ENCODE measurements around the gene DUS2. TPM values are rescaled to one million over a fixed set of nuclear protein-coding genes. Genes with fewer than 3 reads are reported as not detected.
"Not testable (repeated sequence)": the region's sequence is repeated elsewhere in the genome, so short reads cannot be mapped to it uniquely, and the experiment has no call there.

DUS2 gene
- total RNA-seq, 1 donor from 2014 or later: 22.9 TPM

- H3K27ac Mint-ChIP-seq: no peak overlapping the region
- no peaks in the 10 kb centered on the region for H3K79me2 ChIP-seq (ENCODE audit: low read depth)
- no peak overlapping the region for H3K4me3 ChIP-seq
- H3K36me3 Mint-ChIP-seq: no peaks in the 10 kb centered on the region
- DNase-seq (ENCODE audit: low spot score): no peak
- peaks cover 3% of the 10 kb centered on the region for H3K4me1 Mint-ChIP-seq
- H3K4me2 ChIP-seq: no peak overlapping the region
- H3K9me3 ChIP-seq (ENCODE audit: low read depth): no peaks in the 10 kb centered on the region
- H3K4me3 Mint-ChIP-seq: no peak overlapping the region
- no peaks in the 10 kb centered on the region for H3K36me3 ChIP-seq
- peaks cover 2% of the 10 kb centered on the region for H3K9me3 Mint-ChIP-seq
- no peak overlapping the region for H2AFZ ChIP-seq (replicated peaks)
- H4K20me1 ChIP-seq (ENCODE audit: low read depth): no peaks in the 10 kb centered on the region
- no peaks in the 10 kb centered on the region for H3F3A ChIP-seq (ENCODE audit: low read depth)
- TF ChIP-seq EZH2 (IDR thresholded peaks at IDR 0.05): no peak
- no peak for TF ChIP-seq CTCF (IDR thresholded peaks at IDR 0.05)
- no peak for TF ChIP-seq EZH2phosphoT487 (IDR thresholded peaks at IDR 0.05)
- H3K27me3 Mint-ChIP-seq (ENCODE audit: insufficient read depth, low read depth): peaks cover 10% of the 10 kb centered on the region
- no peaks in the 10 kb centered on the region for H3K4me1 ChIP-seq
- H3K9ac ChIP-seq: no peak overlapping the region
- H3K27ac ChIP-seq: no peak overlapping the region
- peaks cover 12% of the 10 kb centered on the region for H3K27me3 ChIP-seq
Observed at GRCh38 chr16:67996666-67997065, 26.4 kb upstream of the DUS2 start.

- H3K9ac ChIP-seq; H3K4me2 ChIP-seq; H3K9me3 ChIP-seq (ENCODE audit: low read depth); H3K79me2 ChIP-seq (ENCODE audit: low read depth); H3K36me3 ChIP-seq; H3K36me3 Mint-ChIP-seq; H3K27me3 Mint-ChIP-seq (ENCODE audit: insufficient read depth, low read depth); H3K4me3 ChIP-seq; DNase-seq (ENCODE audit: low spot score); H3K4me3 Mint-ChIP-seq; H3K9me3 Mint-ChIP-seq; H4K20me1 ChIP-seq (ENCODE audit: low read depth); H3K27ac ChIP-seq; H3K27ac Mint-ChIP-seq; H3K4me1 Mint-ChIP-seq; H3K4me1 ChIP-seq; H3F3A ChIP-seq (ENCODE audit: low read depth); H3K27me3 ChIP-seq: not testable (repeated sequence)
- H2AFZ ChIP-seq (replicated peaks): peak overlapping the region; percentile 15
Observed at GRCh38 chr16:67998231-67998778, 24.8 kb upstream of the DUS2 start.

- not testable (repeated sequence) for H4K20me1 ChIP-seq (ENCODE audit: low read depth); H3K79me2 ChIP-seq (ENCODE audit: low read depth); H3K9me3 Mint-ChIP-seq; H3K4me2 ChIP-seq; H3K27me3 Mint-ChIP-seq (ENCODE audit: insufficient read depth, low read depth); H3F3A ChIP-seq (ENCODE audit: low read depth); H3K9ac ChIP-seq; H3K27ac ChIP-seq; H3K9me3 ChIP-seq (ENCODE audit: low read depth); H3K36me3 Mint-ChIP-seq; DNase-seq (ENCODE audit: low spot score); H3K4me3 Mint-ChIP-seq; H3K27me3 ChIP-seq; H3K4me3 ChIP-seq; H3K4me1 ChIP-seq; H3K36me3 ChIP-seq; H3K4me1 Mint-ChIP-seq
- H2AFZ ChIP-seq (replicated peaks): peak within 1 kb of the TSS; percentile 15
- peak within 1 kb of the TSS; percentile 5 for H3K27ac Mint-ChIP-seq
Observed at GRCh38 chr16:67998779-67999688, 24.1 kb upstream of the DUS2 start, which contains the start of gene DPEP2. Gene DPEP2 (minus strand): TSS chr16:67999484. CDS start chr16:67993212, 6,272 bp downstream.

GRCh38 chr16:67999985-68000384 lies 23.1 kb upstream of the DUS2 start:
- Histone ChIP-seq H4K20me1 (ENCODE audit: low read depth) (no peaks in the 10 kb centered on the region), H3K79me2 (ENCODE audit: low read depth) (no peaks in the 10 kb centered on the region), H3K9ac (no peak overlapping the region), H3K27ac (no peak overlapping the region), H3K9me3 (ENCODE audit: low read depth) (no peaks in the 10 kb centered on the region), H2AFZ (replicated peaks) (no peak overlapping the region), H3K4me2 (no peak overlapping the region), H3K4me3 (no peak overlapping the region), H3K36me3 (no peaks in the 10 kb centered on the region), H3K4me1 (no peaks in the 10 kb centered on the region), H3K27me3 (no peaks in the 10 kb centered on the region), H3F3A (ENCODE audit: low read depth) (no peaks in the 10 kb centered on the region)
- Mint-ChIP-seq H3K27me3 (ENCODE audit: insufficient read depth, low read depth) (peaks cover 8% of the 10 kb centered on the region), H3K4me3 (no peak overlapping the region), H3K9me3 (peaks cover 2% of the 10 kb centered on the region), H3K4me1 (peaks cover 3% of the 10 kb centered on the region), H3K27ac (no peak overlapping the region), H3K36me3 (no peaks in the 10 kb centered on the region)
- DNase-seq (ENCODE audit: low spot score): no peak
- TF ChIP-seq EZH2 (IDR thresholded peaks at IDR 0.05) (no peak), EZH2phosphoT487 (IDR thresholded peaks at IDR 0.05) (no peak), CTCF (IDR thresholded peaks at IDR 0.05) (no peak)
